Measurements from ENCODE around the gene ZBTB7C.

ZBTB7C gene

DNA sequence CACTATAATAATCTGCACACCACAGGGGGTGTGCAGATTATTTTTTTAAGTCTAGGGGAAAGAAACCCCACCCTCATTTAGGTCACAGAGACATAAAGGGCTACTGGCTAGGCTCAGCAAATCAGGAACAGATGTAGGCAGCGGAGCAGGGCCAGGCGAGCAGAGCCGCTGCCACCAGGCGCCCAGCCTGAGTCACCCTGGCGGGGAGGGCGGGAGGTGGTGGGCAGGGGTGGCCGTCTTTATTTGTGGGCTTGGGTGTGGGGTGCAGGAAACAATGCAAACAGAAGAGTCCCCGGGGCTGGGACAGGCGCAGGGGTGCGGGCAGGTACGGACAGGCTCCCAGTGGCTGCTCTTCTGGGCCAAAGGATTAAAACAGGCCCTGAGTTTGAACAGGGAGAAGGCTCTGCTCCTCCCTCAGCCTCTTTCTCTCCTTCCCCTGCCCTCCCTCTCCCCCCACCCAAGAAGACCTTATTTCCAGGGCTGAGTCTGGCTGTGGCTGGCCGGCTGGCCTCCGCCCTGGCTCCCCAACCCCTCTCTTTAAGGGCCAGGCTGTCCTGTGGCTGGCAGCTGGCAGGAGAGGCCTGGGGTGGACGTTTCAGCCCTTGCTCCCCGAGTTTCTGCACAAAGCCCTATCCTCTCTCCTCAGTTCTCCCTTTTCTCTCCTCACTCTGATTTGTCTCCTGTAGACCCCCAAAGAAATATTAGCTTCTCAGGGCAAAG lies 335.8 kb downstream of the ZBTB7C start:
- DNase-seq: no peak

DNA sequence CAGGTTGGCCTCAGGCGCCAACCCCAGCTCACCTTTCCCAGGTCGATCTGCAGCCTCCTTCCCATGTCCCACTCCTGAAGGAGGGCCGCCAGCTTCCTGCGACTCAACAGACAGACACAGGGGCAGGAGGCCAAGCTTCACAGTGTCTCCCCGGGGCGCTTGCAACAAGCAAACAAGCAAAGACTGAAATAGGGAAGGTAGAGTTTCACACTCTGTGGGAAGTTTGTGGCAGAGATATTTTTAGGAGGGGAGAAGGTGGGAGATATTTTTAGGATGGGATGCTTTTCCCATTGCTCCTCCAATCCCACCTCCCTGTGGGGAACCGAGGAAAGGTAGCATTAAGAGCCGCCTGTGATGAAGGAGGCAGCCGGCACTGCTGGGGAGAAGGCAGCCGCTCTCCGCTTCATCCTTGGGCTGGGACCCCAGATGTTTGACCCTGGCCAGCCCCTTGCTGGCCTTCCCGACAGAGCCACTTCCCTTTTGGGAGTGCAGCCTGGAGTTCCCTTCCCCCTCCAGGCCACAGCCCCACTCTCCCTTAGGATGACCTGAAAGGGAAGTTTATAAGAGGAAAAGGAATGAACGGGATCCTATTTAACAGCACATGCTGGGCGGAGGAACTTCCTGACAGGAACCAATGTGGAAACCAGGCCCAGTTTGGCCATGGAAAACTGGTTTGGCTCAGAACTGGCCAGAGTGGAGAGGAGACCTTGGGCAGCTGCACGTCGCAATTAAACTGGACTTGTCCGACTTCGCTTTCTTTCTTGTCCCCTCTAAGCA lies 336.6 kb downstream of the ZBTB7C start:
- no peak for DNase-seq

DNA sequence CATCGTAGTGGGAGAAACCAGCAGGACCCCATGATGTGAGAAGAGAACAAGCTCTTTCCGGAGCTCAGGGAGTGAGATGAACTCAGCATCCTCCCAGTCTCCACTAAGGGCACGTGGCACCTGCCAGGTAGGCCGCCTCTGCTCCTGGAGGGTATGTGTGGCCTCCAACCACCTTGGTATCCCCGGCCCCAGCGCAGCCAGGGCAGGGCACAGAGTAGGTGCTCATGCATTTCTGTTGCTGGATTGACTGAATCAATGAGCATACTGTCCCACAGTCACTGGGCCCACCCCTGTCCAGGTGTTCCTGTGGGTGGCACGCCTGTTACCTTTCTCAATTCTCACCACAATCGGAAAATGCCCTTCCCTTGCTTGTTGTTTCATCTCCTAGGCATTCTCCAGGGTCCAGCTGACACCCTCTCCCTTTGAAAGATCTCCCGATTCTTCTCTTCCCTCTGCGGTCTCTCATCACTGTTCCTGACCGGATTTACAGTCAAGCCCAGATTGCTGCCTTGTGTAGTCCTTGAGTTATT lies 340.2 kb downstream of the ZBTB7C start:
- DNase-seq: no peak

DNA sequence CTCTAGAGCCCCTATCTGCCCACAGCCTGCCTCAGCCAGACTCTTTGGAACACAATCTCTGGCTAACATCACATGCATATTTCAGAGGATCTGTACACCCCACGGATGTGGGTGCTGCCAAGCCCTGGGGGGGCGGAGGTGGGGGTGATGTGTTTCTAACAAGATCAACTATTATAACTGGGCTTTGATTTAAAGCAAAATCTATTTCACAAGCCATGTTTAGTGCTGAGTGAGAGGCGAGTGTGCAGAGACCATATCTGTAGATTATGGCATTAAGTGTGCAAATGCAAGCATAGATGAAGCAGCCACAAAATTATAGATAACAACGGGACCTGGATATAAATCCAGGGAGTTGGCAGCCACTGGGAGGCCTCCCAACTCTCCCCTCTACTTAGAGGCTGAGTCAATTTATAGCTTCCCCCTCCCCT lies 342.9 kb downstream of the ZBTB7C start:
- DNase-seq: no peak

DNA sequence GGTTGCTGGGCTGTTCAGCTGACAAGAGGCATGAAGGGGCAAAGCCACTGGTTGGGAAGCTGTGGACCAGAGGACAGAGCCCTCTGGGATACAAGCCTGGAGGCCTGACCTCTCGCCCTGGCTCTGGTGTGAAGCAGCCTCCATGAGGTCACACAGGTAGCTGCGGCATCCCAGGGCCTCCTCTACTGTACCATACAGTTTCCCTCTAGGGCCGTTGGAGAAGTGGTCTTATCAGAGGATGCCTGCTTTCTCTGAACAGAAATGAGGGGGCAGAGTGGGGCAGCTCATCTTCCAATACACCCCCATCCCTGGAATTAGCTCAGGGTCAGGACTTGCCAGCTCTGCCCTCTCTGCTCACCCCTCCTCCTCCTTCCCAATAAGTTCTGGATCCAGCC lies 343.6 kb downstream of the ZBTB7C start:
- no peak for DNase-seq

DNA sequence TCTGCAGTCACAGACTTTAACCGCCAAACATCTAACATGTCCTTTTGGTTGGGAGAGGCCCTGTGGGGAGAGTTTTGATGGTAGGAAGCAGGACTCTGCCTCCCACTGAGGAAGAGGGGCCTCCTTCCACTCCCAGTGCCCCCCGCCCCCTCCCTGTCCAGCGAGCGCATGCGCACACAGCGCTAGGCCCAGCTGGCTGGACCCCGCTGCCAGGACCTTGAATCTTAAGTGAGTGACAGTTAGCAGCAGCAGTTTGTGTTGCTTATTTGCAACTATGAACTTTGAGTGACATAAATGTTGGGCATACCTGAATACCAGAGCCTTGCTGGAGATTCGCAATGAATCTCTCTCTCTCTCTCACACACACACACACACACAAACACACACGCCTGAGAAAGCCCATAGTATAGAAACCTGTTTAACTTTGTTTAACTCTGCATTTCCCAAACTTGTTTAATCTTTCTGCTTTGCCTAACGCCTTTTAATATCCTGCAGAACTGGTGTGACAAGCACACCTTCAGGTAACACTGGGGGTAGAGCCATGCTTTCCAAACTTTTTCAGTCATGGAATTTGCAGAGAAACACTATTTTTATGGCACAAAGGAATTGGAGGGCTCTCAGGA lies 344.1 kb downstream of the ZBTB7C start:
- DNase-seq: no peak

DNA sequence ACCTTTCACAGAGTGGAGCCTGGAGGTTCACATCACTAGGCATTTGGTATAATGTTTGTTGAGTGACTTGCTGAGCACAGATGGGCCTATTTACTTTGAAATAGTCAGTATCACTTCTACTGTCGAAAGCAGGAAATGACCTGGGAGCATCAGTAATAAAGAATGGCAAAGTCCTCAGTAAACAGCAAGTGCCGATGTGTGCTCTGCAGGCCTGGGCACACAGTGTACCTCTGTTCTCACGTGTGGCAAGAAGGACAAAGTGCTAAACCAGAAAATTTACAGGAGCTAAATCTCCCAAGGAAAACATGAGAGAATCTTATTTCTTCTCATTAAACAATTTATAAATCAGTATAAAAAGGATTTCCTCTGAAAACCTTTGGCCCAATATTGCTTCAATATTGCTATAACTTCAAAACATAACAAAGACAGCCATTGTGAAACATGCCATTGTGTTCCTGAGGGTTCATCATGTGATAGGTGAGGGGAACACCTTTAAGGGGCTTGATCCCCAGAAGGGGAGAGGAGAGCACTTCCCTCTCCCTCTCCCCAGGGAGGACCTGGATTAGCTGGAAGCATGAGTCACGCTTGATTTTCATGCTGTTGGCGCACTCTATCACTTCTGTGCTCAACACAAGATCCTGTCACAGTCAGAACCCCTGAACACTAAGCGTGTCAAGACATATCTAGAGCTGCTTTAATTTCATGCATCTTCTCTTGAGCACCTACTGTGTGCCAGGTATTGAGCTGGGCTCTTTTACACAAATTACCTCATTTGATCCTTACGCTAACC lies 347.2 kb downstream of the ZBTB7C start:
- DNase-seq: peak in 1 of 2 experiments; percentile 3

DNA sequence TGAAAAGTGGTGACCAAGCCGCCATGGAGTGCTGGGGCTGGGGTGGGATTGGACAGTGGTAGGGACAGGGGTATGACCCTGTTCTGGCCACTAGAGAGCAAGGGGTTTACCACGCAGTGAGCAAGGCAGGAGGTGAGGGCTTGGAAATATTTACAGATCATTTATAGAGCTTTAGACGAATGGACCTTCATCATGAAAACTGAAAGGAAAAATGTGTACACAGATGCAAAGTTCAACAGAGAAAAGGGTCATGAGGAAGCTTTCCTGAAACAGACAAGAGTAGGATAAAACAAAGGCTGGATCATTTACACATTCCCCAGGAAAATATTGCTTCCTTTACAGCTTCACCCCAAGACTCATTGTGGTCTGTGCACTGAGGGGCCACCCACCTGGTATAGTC lies 348.2 kb downstream of the ZBTB7C start:
- no peak for DNase-seq

DNA sequence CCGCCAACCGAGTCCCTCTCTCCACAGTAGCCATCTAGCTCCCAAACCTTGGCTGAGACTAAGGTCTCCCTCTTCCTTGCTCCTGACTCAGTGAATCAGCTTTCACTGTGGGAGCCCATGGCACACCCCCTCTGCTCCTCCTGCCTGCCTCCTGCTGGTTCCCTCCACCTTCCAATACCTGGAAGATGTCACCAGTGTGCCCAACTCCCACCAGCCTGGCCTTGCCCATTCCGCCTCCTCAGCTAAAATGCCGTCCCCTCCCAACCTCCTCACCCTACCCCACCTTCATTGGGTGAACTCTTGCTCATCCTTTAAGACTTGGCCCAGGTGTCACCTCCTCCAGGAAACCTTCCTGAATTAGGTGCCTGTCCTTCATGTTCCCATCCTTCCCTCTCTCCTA lies 348.8 kb downstream of the ZBTB7C start:
- DNase-seq: no peak

DNA sequence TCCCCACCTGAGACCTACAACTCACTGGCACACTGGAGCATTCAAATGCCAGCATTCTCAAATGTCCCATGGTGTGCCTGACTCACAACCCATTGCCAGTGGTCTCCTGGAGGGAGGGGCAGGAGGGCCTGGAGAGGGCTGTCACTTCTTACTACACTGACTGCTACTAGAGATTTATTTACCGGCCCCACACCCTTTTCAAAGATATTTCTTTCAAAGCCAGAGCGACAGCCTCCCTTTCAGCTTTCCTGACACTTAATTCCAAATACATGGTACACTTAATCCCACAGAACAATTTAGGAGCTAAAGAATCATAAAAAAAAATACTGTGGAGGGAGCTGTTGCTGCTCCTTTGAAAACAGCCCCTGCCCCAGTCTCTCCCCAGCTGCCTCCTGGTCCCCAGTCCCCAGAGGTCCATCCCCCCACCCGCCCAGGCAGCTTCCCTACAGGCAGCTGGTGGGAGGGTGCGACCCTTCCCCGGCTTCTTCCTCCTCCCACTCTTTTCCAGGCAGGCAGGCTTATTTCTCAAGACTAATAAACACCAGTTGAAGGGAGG lies 349.6 kb downstream of the ZBTB7C start:
- DNase-seq: no peak

DNA sequence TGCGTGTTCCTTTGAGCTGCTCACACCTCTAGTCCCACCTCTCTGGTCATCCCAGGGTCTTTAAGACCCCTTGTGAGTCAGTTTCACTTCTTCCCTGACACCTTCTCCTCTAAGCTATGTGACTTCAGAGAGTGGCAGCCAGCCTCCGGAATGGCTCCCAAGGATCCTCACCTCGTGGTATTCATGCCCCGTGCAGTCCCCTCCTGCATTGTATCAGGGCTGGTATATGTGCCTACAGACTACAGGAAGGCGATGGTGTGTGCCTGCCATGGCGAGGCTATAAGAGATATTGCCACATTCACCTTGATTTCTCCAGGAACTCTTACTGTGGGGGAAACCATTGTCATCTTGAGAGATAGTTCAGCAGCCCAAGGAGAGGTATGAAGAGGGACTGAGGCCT lies 350.7 kb downstream of the ZBTB7C start:
- no peak for DNase-seq

DNA sequence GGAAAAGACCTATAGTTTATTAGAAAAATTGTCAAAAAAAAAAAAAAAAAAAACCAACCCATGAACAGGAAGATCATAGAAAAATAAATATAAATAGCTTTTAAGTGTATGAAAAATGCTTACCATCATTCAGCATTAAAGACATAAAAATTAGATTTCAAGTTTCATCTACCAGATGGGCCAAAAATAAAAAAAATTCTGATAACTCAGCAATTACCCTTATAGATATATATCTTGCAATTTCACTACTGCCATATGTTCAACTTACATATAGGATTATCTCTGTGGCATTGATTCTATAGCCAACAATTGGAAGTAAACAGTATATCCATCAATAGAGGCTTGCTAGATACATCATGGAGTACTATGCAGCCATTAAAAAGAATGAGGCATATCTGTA lies 352.2 kb downstream of the ZBTB7C start:
- DNase-seq: no peak

DNA sequence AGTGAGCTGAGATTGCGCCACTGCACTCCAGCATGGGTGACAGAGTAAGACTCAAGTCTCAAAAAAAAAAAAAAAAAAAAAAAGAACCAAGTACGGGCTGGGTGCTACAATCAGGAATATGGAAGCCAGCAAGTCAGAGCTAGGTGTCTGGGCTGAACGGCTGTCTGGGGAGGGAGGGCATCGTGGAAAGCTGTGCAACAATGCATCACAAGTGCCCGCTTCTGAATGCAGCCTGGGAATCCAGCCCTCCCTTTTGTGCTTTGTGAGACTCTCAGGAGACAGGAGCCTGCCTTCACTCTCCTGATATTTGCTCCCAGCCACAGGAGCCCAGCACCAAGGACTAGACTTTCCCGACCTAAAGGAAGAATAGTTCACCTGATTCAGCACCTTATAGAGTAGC lies 353.8 kb downstream of the ZBTB7C start:
- no peak for DNase-seq

DNA sequence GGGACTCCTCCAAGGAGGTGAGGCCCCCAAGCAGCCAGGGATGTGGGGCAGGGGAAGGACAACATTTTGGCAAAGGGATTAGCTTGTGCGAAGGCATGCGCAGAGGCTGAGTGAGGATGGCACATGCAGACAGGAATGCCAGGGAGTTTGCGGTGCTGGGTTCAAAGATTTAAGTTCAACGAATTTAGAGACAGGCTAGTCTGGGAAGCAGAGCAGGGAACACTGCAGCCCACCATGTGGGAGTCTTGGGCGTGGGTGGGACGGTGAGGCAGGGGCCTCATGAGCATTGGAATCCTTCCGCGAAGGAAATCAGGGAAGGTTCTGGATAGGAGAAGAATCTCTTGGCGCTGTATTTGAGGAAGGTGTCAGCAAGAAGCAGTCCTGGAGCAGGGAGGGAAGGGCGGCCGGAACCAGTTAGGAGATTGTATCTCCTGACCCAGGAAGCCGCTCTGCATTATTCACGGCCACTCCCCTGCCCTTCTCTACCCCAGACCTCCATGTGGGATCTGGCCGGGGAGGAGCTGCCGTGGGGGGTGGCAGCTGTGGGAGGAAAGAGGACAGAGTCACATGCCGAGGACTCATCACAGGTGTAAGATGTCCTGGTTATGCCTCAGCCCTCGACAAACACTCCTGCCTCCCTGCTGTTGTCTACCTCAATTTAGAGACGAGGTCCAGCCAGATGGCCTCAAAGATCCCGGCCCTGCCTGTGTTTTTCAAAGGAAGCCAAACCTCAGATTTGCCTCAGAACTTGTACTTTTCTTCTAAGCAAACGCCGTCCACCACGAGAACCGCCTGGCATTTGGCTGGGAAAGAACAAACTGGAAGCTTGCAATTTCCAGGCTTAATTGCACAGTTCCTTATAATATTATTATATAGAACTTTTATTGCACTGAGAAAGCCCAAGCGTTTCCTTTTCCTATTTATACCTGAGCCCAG lies 355.0 kb downstream of the ZBTB7C start:
- DNase-seq: no peak

DNA sequence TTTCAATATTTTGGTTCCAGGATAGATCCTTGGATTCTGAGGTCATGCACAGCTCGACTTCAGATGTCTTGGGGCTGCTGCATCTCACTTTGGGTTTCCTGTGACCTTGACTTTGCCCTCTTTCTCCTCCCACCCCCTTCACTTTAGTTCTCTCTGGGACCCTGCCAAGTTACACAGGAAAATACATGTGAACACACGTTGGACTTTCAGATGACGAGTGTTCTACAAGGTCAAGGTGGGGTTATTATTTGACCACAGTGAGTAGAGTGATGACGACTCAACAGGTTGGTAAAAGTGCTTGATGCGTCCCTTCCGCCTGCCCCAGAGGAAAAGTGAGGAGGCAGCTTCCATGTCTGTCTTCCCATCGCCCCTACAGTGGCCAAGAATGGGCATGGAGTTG lies 356.3 kb downstream of the ZBTB7C start:
- no peak for DNase-seq

DNA sequence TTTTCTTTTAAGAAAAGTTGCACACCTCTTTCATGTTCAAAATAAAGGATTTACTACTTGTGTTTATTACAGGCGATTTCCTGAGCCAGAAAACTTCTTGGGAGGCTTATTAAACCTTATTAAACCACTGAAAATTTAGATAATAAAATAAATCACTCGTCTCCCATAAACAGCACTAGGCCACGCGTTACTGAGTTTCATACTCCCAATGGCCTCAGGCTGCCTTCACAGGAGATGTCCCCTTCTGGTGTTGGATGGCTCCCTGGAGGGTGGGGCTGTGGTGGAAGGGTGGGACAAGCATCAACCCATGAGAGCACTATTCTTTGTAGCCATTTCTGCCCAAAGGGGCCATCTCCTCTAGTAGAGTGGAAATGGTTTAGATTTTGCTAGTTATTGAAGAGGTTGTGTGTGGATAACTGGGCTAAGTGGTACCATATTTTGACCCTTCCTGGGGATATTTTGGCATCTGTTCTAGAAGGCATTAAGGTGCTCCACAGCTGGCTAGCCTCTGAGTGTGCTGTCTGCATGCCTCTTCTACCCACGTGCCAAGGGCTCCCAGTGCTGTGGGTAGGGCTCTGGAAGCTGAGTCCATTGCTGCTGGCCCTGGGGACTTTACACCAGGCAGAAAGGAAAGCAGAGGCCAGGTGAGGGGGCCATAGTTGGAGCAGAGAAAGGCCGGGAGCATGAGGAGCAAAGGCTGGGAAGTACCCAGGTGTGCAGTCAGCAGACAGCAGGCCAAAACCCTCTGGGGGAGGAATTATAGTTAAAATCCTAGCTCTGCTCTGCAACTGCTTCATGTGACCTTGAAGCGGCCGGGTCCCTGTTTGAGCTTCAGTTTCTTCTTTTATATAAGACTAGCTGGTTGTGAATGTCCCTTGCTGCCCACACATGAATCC lies 357.0 kb downstream of the ZBTB7C start:
- DNase-seq: no peak

DNA sequence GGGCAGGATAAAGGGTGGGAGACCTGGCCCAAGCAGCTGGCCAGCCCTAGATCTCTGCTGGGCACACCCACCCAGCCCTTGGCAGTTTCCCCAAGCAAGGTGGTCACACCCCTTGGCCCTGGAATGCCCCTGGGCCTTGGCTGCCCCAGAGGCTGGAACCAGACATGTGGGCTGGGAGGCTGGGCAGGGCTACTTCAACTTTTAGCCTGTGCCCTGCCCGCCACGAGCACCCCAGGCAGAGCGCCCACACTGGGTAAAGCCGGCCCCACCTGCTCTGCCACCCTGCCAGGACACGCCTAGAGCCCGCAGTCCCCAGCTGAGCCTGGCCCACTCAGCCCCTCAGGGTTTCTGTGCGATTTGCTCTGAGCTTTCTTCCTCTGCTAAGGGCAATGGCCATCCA lies 359.0 kb downstream of the ZBTB7C start:
- DNase-seq: no peak

DNA sequence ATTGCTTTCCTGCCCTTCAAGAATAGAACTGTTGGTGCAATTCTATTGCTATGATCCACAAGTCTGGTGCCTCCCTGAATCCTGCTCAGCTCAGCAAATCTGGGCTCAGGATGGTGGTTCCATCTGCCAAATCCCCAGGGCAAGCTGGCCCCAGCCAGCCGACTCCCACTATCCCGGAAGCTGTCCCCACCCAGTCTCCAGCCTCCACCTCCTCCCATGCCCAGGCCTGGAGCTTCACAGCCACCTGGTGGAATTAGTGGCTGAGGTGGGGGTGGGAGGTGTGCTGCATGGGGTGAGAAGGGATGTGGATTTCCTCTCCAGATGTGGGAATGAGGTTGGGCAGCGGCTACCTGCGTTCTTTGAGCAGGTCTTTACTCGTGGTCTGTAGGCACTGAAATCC lies 359.4 kb downstream of the ZBTB7C start:
- DNase-seq: no peak

DNA sequence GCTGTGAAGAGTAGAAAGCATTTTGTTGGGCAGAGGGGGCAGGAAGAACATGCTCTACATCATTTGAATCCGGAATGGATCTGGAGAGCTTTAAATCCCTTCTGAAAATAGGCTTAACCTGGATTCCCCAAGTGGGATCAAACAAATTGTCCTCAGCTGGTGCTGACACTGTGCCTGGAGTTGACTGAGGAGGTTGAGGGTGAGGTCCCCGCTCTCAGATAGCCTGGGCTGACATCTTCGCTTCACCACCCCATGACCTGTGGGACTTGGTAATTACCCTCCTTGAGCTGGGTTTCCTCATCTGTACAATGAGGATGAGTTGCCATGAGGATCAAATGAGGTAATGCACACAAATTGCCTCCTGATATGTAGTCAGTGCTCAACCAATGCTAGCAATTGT lies 360.9 kb downstream of the ZBTB7C start:
- DNase-seq: no peak

DNA sequence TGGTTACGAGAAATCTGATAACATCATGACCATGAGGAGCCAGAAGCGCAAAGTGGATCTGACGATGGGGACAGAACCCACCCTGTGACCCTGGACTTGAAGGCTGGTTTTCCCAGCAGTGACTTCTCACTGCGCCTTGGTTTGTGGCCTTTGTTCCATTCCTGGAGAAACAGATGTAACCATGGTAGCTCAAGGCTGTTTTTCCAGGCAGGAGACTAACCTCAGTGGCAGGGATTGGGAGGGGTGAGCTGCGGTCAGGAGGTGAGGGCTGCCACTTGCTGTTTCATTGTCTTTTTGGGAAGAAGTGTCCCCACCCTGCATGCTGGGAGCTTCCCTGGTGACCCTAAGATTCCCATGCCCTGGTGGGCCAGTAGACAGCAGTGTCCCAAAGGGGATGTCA lies 362.3 kb downstream of the ZBTB7C start:
- no peak for DNase-seq

DNA sequence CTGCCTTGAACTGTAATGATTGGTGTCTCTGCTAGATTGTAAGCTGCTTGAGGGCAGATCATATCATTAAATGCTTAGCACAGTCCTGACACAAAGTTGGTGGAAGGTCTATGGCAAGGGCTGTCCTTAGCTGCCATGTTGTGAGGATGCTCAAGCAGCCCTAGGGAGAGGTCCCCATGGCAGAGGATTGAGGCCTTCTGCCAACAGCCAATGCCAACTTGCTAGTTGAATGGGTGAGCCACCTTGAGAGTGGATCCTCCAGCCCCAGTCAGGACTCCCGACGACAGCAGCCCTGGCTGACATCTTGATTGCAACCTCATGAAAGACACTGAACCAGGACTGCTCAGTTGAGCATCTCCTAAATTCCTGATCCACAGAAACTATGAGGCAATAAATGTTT lies 363.4 kb downstream of the ZBTB7C start:
- DNase-seq: no peak
